HG03196 (cell line): ENCODE results near the gene CALHM6.

ENCODE experiments used
- ATAC-seq: cut with Tn5 transposase; IDR thresholded peaks from one replicate; pipeline ENCODE4 v1.9.1; 2021; ENCODE audit not compliant: unreplicated experiment

Gene CALHM6

GRCh38 chr6:116461331-116461931 is at the start of gene CALHM6:
TSS of gene CALHM6 (plus strand) at chr6:116461375. CDS start at chr6:116461930, 555 bp downstream.
- ATAC-seq = no peak

GRCh38 chr6:116412270-116412669 is 48.9 kb upstream of the CALHM6 start:
- no peak for ATAC-seq

- ATAC-seq = no peak
Observed at GRCh38 chr6:116413357-116413756, 47.8 kb upstream of the CALHM6 start.

GRCh38 chr6:116417661-116418060 is 43.5 kb upstream of the CALHM6 start:
- no peak for ATAC-seq

GRCh38 chr6:116419069-116419786 is 41.9 kb upstream of the CALHM6 start:
- ATAC-seq = no peak

GRCh38 chr6:116420341-116420740 is 40.8 kb upstream of the CALHM6 start:
- no peak for ATAC-seq

- ATAC-seq = no peak
Observed at GRCh38 chr6:116422238-116422637, 38.9 kb upstream of the CALHM6 start.

GRCh38 chr6:116424001-116424400 is 37.2 kb upstream of the CALHM6 start:
- no peak for ATAC-seq

GRCh38 chr6:116426551-116426950 is 34.6 kb upstream of the CALHM6 start:
- ATAC-seq = no peak

- no peak for ATAC-seq
Observed at GRCh38 chr6:116429111-116429510, 32.1 kb upstream of the CALHM6 start.

GRCh38 chr6:116430860-116431259 is 30.3 kb upstream of the CALHM6 start:
- ATAC-seq = no peak

GRCh38 chr6:116431964-116432595 is 29.1 kb upstream of the CALHM6 start:
- no peak for ATAC-seq

- no peak for ATAC-seq
Observed at GRCh38 chr6:116433206-116433712, 27.9 kb upstream of the CALHM6 start.

GRCh38 chr6:116434056-116434725 is 27.0 kb upstream of the CALHM6 start:
- no peak for ATAC-seq

GRCh38 chr6:116436586-116436985 is 24.6 kb upstream of the CALHM6 start:
- ATAC-seq = no peak

- no peak for ATAC-seq
Observed at GRCh38 chr6:116437656-116438055, 23.5 kb upstream of the CALHM6 start.

GRCh38 chr6:116438590-116439448 is 22.4 kb upstream of the CALHM6 start:
- ATAC-seq = no peak

- no peak for ATAC-seq
Observed at GRCh38 chr6:116439522-116440051, 21.6 kb upstream of the CALHM6 start.

GRCh38 chr6:116443105-116443504 is 18.1 kb upstream of the CALHM6 start:
- ATAC-seq = no peak

GRCh38 chr6:116444092-116444491 is 17.1 kb upstream of the CALHM6 start:
- no peak for ATAC-seq
